ENCODE results near the gene ITPRIPL2. TPM values are rescaled to one million over a fixed set of nuclear protein-coding genes. Genes with fewer than 3 reads are reported as not detected.

ITPRIPL2 gene
- total and polyA plus RNA-seq, 2 of the 13 experiments (the other 11 are each of a cell fraction or from before 2014, with no cell fraction given): 5.9 to 12.6 TPM

DNA sequence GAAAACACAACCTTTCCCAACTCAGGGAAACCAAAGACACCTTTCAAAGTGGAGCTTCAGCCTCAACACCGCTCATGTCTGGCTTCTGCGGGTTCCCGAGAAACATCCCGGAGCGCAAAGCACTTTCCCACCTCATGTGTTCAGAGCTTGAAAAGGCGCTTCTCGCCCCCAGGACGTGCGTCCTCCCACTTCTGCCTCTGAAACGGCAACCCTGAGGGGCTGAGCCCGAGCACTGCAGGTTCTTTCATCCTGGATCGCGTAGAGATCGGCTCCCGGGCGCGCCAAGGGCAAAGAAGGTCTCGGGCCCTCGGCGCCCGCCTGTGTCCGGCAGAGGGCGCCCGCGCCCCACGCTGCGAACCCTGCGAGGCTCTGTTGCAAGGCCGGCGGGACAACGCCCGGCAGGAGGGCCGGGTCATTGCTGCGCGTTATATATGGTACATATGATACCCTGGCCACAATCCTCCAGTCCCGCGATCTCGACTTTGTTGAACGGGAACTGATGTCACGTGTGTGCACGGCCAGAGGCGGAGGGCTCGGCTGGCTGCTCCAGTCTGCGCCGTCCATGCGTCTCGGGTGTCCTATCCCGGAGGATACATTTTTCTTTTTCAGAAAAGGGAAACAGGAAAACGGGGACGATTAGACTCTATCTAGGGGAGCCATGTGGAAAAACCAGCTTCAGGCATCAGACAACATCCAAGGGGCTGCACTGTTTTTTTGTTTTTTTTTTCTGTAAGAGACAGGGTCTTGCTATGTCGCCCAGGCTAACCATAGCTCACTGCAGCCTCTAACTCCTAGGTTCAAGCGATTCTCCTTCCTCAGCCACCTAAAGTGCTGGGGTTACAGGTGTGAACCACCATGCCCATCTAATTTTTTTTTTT, 27.2 kb upstream of the ITPRIPL2 start (continued):
- TF ChIP-seq ZNF225 (CRISPR knock-in tag; IDR thresholded peaks at IDR 0.05) (peak; percentile 82), LCORL (IDR thresholded peaks at IDR 0.05) (no peak), LCORL (CRISPR knock-in tag; IDR thresholded peaks at IDR 0.05) (peak; percentile 95), KLF9 (CRISPR knock-in tag; IDR thresholded peaks at IDR 0.05; ENCODE audit: low read depth) (peak; percentile 29; the same call in 1 of the 2 replicates), ARNT2 (CRISPR knock-in tag; IDR thresholded peaks at IDR 0.05; ENCODE audit: low read depth) (peak; percentile 77; the same call in 1 of the 2 replicates), SATB2 (CRISPR knock-in tag; IDR thresholded peaks at IDR 0.05) (no peak), ZNF776 (CRISPR knock-in tag; IDR thresholded peaks at IDR 0.05) (peak; percentile 72; the same call in 1 of the 2 replicates), CEBPG (CRISPR knock-in tag; IDR thresholded peaks at IDR 0.05) (peak; percentile 90), ZNF160 (CRISPR knock-in tag; IDR thresholded peaks at IDR 0.05) (peak; percentile 96; the same call in 1 of the 2 replicates)
- TF ChIP-seq, protein P1, sequence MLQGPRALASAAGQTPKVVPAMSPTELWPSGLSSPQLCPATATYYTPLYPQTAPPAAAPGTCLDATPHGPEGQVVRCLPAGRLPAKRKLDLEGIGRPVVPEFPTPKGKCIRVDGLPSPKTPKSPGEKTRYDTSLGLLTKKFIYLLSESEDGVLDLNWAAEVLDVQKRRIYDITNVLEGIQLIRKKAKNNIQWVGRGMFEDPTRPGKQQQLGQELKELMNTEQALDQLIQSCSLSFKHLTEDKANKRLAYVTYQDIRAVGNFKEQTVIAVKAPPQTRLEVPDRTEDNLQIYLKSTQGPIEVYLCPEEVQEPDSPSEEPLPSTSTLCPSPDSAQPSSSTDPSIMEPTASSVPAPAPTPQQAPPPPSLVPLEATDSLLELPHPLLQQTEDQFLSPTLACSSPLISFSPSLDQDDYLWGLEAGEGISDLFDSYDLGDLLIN (CRISPR knock-in tag; IDR thresholded peaks at IDR 0.05; ENCODE audit: borderline replicate concordance): peak; percentile 96
- TF ChIP-seq, protein P2, sequence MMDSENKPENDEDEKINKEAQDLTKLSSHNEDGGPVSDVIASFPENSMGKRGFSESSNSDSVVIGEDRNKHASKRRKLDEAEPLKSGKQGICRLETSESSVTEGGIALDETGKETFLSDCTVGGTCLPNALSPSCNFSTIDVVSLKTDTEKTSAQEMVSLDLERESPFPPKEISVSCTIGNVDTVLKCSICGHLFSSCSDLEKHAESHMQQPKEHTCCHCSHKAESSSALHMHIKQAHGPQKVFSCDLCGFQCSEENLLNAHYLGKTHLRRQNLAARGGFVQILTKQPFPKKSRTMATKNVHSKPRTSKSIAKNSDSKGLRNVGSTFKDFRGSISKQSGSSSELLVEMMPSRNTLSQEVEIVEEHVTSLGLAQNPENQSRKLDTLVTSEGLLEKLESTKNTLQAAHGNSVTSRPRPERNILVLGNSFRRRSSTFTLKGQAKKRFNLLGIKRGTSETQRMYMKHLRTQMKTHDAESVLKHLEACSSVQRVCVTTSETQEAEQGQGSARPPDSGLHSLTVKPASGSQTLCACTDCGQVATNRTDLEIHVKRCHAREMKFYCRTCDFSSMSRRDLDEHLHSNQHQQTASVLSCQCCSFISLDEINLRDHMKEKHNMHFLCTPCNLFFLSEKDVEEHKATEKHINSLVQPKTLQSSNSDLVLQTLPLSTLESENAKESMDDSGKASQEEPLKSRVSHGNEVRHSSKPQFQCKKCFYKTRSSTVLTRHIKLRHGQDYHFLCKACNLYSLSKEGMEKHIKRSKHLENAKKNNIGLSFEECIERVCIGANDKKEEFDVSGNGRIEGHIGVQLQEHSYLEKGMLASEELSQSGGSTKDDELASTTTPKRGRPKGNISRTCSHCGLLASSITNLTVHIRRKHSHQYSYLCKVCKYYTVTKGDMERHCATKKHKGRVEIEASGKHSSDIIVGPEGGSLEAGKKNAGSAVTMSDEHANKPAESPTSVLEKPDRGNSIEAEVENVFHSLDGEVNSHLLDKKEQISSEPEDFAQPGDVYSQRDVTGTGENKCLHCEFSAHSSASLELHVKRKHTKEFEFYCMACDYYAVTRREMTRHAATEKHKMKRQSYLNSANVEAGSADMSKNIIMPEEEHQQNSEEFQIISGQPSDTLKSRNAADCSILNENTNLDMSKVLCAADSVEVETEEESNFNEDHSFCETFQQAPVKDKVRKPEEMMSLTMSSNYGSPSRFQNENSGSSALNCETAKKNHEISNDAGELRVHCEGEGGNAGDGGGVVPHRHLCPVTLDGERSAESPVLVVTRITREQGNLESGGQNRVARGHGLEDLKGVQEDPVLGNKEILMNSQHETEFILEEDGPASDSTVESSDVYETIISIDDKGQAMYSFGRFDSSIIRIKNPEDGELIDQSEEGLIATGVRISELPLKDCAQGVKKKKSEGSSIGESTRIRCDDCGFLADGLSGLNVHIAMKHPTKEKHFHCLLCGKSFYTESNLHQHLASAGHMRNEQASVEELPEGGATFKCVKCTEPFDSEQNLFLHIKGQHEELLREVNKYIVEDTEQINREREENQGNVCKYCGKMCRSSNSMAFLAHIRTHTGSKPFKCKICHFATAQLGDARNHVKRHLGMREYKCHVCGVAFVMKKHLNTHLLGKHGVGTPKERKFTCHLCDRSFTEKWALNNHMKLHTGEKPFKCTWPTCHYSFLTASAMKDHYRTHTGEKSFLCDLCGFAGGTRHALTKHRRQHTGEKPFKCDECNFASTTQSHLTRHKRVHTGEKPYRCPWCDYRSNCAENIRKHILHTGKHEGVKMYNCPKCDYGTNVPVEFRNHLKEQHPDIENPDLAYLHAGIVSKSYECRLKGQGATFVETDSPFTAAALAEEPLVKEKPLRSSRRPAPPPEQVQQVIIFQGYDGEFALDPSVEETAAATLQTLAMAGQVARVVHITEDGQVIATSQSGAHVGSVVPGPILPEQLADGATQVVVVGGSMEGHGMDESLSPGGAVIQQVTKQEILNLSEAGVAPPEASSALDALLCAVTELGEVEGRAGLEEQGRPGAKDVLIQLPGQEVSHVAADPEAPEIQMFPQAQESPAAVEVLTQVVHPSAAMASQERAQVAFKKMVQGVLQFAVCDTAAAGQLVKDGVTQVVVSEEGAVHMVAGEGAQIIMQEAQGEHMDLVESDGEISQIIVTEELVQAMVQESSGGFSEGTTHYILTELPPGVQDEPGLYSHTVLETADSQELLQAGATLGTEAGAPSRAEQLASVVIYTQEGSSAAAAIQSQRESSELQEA (CRISPR knock-in tag; IDR thresholded peaks at IDR 0.05; ENCODE audit: not compliant biosample characterization): peak; percentile 86
- TF ChIP-seq, protein P3, sequence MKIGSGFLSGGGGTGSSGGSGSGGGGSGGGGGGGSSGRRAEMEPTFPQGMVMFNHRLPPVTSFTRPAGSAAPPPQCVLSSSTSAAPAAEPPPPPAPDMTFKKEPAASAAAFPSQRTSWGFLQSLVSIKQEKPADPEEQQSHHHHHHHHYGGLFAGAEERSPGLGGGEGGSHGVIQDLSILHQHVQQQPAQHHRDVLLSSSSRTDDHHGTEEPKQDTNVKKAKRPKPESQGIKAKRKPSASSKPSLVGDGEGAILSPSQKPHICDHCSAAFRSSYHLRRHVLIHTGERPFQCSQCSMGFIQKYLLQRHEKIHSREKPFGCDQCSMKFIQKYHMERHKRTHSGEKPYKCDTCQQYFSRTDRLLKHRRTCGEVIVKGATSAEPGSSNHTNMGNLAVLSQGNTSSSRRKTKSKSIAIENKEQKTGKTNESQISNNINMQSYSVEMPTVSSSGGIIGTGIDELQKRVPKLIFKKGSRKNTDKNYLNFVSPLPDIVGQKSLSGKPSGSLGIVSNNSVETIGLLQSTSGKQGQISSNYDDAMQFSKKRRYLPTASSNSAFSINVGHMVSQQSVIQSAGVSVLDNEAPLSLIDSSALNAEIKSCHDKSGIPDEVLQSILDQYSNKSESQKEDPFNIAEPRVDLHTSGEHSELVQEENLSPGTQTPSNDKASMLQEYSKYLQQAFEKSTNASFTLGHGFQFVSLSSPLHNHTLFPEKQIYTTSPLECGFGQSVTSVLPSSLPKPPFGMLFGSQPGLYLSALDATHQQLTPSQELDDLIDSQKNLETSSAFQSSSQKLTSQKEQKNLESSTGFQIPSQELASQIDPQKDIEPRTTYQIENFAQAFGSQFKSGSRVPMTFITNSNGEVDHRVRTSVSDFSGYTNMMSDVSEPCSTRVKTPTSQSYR (CRISPR knock-in tag; IDR thresholded peaks at IDR 0.05; ENCODE audit: borderline replicate concordance): no peak; the same call in 1 of the 2 replicates
- TF ChIP-seq, protein P4, sequence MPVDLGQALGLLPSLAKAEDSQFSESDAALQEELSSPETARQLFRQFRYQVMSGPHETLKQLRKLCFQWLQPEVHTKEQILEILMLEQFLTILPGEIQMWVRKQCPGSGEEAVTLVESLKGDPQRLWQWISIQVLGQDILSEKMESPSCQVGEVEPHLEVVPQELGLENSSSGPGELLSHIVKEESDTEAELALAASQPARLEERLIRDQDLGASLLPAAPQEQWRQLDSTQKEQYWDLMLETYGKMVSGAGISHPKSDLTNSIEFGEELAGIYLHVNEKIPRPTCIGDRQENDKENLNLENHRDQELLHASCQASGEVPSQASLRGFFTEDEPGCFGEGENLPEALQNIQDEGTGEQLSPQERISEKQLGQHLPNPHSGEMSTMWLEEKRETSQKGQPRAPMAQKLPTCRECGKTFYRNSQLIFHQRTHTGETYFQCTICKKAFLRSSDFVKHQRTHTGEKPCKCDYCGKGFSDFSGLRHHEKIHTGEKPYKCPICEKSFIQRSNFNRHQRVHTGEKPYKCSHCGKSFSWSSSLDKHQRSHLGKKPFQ (CRISPR knock-in tag; IDR thresholded peaks at IDR 0.05; ENCODE audit: insufficient replicate concordance): no peak

Measured in HepG2 (cell line).